ENCODE measurements around the gene TUB.

GRCh38 chr11:8041576-8041975 is 39.4 kb upstream of the TUB start:
- TF ChIP-seq ZNF416 (tag by site-specific recombination; IDR thresholded peaks at IDR 0.05) (no peak), ZNF560 (tag by site-specific recombination; IDR thresholded peaks at IDR 0.05; ENCODE audit: borderline replicate concordance) (no peak), CTCF (tag by site-specific recombination; IDR thresholded peaks at IDR 0.05) (no peak), BCL6B (tag by site-specific recombination; IDR thresholded peaks at IDR 0.05) (no peak)
